ENCODE results near the gene OR7A17.

The OR7A17 gene

DNA sequence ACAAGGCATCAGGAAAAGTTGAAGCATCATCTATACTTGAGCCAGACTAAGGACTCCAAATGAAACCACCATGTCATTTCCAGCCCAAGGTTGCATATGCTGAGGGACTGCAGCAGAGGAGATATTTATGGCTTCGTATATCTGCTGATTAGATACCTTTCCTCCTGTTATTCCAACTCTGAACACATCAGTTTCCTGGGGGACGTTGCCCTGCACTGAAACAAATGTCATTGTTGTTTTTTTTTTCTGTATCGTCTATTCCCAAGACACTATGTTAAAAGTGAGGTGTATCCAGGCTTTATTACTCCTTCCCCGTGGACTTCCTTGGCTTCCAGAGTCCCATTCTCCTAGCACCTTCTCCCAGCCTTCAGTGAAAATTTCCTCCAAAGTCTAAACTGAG lies at the start of gene OR7A17:
Gene OR7A17 (minus strand): TSS at position 101 of the 400 bp plus-strand sequence. CDS start 4,777 bp downstream, outside the sequence.
- no peak for DNase-seq

DNA sequence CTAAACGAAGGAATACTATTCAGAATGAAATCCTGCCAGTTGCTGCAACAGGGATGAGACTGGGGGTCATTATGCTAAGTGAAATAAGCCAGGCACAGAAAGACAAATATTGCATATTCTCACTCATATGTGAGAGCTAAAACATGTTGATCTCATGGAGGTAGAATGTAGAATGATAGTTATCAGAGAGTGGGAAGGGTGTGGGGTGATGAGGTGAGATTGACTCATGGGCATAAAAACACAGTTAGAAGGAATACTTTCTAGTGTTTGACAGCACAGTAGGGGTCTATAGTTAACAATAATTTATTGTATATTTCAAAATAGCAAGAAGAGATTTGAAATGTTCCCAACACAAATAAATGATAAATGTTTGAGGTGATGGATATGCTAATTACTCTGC lies 47.6 kb upstream of the OR7A17 start:
- DNase-seq: no peak

DNA sequence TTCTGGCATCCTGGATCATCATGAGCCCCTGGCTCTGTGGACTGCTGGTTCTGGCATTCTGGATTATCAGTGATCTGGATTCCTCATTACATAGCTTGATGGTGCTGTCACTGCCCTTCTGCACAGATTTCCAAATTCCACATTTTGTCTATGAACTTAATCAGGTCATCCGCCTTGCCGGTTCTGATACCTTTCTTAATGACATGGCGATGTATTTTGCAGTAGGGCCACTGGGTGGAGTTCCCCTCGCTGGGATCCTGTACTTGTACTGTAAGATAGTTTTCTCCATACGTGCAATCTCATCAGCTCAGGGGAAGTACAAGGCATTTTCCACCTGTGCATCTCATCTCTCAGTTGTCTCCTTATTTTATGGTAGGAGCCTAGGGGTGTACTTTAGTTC lies 30.9 kb upstream of the OR7A17 start:
- DNase-seq: no peak

DNA sequence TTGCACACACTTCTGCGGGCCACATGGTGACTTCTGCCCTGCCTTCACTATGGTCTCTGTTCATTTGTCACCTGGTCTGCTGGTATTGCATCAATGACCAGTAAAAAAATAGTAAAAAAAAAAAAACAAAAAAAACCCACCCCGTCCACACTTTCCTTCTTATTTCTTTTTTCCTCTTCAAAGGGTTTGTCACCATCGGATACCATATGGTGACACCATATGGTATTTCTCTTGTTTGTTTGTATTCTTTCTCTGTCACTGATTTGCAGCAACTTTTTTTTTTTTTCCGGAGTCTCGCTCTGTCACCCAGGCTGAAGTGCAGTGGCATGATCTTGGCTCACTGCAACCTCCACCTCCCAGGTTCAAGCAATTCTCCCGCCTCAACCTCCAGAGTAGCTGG lies 29.2 kb upstream of the OR7A17 start:
- no peak for DNase-seq

DNA sequence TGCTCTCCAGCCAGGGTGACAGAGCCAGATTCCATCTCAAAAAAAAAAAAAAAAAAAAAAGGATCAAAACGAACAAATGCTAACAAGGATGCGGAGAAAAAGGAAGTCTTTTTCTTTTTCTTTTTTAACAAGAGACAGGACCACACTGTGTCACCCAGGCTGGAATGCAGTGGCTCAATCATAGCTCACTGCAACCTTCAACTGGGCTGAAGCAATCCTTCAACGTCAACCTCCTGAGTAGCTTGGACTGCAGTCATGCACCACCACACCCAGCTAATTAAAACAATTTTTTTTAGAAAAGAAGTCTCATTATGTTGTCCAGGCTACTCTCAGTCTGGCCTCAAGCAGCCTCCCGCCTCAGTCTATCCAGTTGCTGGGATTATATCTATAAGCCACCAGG lies 20.8 kb upstream of the OR7A17 start:
- DNase-seq: no peak

DNA sequence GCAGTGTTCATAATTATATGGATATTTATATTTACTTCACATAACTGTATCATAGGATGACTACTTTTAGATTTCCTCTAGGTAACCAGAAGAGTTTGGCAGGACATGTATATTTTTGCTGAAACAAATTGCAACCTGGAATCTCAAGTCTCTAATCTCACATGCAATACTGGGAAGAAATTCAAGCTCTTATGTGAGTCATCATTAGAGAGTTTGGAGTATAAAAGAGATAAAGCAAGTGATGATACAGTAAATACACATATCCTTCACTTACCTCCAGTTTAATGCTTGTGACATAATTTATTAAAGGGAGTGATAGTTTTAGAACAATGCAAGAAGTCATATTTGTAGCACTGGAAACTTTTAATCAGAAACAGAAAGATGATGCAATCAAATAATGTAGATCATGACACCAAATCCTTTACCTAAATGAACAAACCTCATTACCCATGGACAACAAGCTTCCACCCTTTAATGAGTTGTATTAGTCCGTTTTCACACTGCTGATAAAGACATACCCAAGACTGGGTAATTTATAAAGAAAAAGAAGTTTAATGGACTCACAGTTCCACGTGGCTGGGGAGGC lies 15.8 kb upstream of the OR7A17 start:
- no peak for DNase-seq

DNA sequence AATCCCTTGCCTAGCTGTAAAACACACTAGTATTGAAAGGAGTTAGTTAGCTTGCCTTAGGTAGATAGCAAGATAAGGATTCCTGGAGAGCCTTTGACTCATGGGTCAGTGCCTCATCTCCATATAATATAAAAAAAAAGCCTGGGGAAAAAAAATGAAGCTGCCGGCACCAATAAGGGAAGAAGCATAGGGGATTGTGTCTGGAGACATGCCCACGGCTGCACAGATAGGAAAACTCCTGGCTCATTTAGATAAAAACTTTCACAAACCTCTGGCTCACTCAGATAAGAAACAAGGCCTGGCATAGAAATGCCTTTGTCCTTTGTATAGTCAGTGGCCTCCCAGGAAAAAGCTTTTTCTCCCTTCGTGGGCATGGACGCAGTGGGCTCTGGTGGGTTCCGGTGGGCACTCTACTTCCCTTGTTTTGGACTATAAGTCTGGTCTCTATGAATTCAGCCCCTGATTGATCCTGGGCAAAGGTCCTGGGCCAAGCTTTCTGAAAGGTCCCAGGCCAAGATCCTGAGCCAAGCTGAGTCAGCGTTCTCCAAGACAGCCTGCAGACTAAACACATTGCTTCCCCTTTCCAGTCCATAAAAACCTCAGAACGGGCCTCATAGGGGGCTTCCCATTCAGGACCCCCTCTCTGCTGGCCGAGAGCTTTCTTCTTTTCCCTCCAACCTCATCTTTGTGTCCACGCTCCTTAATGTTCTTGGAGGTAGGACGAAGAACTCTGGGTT lies 4.9 kb upstream of the OR7A17 start:
- DNase-seq: no peak

DNA sequence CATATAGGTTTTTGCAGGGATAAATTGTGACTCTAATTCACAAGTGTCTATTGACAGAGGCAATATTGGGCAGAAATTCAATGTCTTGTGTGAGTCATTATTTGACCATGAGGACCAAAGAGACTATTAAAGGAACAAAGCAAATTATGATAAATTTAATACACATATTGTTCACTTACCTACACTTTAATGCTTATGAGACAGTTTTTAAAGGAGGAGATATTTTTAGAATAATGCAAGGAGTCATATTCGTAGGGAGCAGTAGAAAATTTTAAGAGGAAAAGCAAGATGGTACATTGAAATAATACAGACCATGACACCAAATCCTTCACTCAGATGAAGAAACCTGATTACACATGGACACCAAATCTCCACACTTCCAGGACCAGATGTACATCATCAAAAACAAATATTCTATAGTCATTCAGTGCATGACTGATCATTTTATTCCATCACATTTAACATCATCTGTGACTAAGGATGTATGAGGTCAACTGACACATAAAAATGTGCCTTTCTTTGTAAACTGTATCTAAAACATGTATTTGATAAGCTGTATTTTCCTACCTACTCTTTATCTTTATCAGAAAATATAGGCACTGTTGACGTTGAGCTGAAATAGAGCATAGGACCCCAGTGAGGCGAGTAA lies 4.2 kb upstream of the OR7A17 start:
- no peak for DNase-seq

DNA sequence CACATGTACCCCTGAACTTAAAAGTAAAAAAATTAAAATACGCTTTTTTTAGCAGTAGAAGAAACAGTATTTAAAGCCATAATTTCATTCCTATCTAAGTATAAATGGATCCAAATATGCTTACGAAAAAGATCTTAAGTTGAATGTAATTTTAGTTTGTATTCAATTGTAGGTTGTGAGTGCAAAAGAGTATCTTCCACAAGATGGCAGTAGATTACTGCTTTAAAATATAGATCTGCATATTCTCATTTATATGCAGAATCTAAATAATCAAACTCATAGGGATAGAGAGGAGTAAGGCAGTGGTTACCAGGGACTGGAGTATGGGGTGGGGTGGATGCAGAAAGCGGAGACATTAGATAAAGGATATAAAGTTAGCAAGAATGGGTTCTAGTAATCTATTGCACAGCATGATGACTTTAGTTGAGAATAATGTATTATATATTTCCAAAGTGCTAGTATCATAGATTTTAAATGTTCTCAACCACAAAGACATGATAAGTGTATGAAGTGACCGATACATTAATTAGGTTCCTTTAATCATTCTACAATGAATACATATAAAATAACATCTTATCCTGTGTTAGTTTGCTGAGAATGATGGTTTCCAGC lies 14.2 kb downstream of the OR7A17 start:
- peak in 1 of 2 donors; percentile 34 for DNase-seq

DNA sequence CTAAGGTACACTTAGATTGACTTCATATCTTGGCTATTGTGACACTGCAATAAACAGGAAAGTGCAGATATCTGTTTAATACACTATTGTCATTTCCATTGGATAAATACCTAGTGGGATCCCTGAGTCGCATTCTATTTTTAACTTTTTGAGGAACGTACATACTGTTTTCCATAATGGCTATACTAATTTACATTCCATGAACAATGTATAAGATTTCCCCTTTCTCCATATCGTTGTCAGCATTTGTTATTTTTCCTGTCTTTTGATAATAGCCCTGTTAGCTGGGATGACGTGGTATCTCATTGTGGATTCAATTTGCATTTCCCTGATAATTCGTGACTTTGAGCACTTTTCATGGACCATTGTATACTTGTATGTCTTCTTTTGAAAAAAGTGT lies 17.4 kb downstream of the OR7A17 start:
- DNase-seq: no peak

DNA sequence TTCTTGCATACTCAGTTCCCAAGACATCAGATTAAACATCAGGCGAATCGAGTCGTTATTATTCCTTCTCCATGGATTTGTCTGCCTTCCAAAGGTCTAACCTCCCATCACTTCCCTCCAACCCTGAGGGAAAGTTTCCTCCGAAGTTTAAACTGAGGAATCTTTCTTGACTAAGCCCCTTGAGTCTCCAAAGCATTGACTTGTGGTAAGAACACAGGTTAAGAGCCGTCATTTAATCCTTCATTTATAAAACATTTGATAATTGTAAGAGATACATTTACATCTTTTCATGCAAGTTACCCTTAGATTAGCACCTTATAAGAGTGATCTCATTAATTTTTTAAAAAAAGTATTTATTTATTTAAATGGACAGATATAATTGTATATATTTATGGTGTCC lies 37.1 kb downstream of the OR7A17 start, which contains the start of gene OR7A10:
Gene OR7A10 (minus strand): TSS at position 101 of the 400 bp plus-strand sequence. CDS start 7,045 bp downstream, outside the sequence.
- no peak for DNase-seq

DNA sequence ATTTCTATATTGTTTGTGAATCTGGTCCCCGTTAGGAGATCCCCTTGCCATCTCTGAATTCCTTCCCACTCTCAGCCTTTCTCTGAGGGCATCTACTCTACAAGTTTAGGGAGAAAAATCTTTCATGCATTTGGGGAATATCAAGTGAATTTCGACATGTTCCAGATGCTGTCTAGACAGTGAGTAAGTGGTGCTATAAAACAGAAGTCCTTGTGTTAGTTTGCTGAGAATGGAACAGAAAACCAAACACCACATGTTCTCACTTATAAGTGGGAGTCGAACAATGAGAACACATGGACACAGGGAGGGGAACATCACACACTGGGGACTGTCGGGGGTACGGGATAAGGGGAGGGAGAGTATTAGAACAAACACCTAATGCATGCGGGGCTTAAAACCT lies 42.4 kb downstream of the OR7A17 start:
- no peak for DNase-seq

DNA sequence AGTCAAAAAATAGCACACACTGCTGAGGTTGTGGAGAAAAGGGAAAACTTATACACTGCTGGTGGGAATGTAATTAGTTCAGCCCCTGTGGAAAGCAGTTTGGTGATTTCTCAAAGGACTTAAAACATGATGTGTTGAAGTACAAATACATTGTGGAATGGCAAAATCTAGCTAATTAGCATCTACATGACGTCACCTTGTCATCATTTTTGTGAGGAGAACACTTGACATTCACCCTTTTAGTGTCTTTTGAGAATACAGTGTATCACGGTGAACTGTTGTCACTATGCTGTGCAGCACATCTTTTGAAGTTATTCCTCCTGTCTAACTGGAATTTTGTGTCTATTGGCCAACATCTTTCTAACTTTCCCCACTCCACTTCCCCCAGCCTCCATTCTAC lies 42.8 kb downstream of the OR7A17 start:
- no peak for DNase-seq

DNA sequence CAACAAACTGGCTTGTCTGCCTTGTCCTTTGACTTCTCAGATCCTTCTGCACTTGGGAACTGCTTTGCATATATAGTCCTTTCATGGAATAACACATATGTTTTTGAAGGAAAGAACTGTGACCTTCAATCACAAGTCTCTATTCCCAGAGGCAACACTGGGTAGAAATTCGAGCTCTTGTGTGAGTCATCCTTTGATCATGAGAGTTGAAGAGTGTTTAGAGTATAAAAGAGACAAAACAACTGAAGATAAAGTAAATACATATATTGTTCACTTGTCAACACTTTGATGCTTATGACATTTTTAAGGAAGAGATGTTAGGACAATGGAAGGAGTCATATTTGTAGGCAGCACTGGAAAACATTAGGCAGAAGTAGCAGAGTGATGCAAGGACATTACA lies 45.7 kb downstream of the OR7A17 start:
- DNase-seq: no peak

DNA sequence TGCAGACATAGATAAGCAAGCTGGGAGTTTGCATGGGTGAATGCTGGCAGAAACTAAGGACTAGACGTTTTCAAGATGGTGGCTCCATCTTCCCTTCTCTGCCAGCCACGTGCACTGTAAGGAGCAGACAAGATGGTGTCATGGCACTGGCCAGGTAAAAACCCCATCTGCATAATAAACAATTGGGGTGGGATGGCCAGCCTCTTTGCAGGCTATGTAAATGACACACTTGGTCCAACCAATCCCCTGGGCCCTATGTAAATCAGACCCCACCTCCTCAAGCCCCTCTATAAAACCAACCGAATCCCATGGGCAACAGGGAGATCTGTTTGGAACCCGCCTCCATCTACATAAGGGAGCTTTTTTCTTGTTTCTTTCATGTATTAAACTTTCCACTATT lies 48.5 kb downstream of the OR7A17 start:
- no peak for DNase-seq

DNA sequence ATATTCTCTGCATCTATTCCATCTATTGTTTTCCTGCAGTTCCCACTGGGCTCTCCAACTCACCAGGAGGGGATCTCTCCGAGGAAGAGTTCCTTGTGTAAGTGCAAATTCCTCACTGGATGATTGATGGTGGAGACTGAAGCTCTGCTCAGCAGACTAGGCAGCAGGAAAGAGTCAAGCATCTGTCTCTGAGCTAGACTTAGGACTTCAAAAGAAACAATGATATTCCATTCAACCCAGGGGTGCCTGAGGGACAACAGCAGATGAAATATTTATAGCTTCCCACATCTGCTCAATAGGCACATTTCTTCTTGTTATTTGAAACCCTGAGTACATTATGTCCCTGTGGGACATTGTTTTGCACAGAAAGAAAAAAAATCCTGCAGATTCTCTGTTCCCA lies 50.9 kb downstream of the OR7A17 start, which contains the start of the genes OR7A5 and OR7C1:
Gene OR7A5 (minus strand): TSS at position 175 of the 400 bp plus-strand sequence. CDS start 6,944 bp downstream, outside the sequence.
Gene OR7C1 (minus strand): TSS at position 175 of the 400 bp plus-strand sequence. CDS start 35,049 bp downstream, outside the sequence.
- DNase-seq: peak; percentile 2 to 62

DNA sequence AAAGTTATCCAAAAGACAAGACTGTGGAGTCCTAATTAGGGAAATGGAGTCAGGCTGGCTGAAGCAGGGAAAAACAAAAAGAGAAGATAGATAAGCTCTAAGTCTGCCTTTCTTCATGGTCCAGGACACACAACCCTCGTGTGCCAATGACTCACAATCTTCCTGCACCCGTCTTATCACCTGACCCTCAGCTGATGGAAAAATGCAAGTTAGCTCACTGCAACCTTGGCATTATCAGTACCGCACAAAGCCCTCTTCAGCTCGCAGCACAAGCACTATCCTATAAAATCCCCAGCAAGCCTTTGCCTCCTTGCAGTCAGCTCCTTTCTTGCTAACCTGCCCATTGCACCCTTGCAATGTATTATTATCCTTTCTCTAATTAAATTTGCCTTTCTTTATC lies 55.2 kb downstream of the OR7A17 start:
- DNase-seq: no peak

Measured in hippocampal formation (tissue), 2 donors.